GM19463 (cell line): ENCODE data around the gene KCNE2.
"Not testable (repeated sequence)": the region's sequence is repeated elsewhere in the genome, so short reads cannot be mapped to it uniquely, and the experiment has no call there.

Experiments
- ATAC-seq: cut with Tn5 transposase; IDR thresholded peaks from one replicate; pipeline ENCODE4 v1.9.1; 2021; ENCODE audit warnings: mild to moderate bottlenecking, moderate library complexity; ENCODE audit not compliant: unreplicated experiment

The KCNE2 gene

DNA sequence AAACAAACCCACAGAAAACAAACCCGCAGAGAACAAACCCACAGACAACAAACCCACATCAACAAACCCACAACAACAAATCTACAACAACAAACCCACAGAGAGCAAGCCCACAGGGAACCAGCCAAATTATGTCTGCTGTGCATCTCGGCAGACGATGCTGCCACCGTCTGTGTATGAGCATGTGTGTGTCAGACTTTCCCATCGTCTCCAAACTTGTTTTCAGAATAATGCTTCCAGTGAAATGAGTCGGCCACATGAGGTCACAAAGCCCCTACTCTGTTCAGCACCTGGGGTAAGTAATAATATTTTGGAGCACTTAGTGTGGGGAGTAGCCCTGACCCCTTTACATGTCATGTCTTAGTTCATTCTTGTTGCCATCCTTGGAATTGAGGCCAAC, 42.3 kb downstream of the KCNE2 start:
- not testable (repeated sequence) for ATAC-seq

DNA sequence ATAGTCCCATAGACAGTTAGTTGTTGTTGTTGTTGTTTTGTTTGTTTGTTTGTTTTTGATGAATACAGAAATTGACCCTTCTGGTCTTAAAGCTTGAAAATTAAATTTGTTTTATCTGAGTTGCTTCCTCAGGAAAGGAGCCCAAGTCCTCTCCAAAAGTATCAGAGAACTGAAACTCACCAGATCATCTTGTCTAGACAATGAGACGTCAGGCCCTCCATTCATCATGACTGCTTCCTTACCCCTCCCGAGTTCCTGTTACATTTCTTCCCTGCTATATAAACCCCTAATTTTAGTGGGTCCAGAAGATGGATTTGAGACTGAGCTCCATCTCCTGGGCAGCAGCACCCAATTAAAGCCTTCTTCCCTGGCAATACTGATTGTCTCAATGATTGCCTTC, 42.9 kb downstream of the KCNE2 start:
- ATAC-seq, result not testable (repeated sequence)

DNA sequence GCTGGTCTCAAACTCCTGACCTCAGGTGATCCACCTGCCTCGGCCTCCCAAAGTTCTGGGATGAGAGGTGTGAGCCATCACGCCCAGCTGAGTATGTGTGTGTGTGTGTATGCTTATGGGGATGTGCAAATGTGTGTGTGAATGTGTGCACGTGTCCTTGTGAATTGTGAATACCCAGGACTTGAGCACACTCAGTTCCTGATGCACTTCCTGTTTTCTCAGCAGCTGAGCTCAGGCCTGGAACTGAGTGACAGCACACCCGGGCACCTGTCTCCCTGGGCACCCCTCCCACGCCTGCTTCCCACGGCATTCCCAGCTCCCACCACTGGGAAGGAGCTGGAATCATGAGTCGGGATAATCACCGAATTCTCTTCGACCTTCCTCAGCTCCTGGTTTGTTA, 43.5 kb downstream of the KCNE2 start:
- not testable (repeated sequence) for ATAC-seq

DNA sequence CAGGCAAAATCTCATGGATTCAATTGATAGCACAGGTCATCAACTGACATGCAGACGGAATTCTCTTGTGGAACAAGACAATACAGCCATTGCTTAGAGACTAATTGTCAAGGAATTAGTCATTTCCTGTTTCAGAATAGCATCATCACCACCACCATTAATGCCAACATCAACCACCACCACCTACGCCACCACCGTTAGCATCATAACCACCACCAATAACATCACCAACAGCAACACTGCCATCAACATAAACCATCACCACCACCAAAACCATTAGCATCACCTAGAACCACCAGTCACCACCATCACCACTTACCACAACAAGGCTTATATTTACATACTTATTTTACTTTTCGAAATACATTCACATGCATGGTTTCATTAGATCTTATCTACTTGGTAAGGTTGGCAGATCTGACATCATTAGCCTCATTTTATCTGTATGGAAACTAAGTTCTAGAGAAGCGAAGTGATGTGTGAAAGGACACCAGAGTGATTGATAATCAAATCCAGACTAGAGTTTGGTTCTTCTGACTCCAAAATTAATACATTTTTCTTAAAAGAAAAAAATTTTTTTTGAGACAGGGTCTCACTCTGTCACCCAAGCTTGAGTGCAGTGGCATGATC, 53.8 kb downstream of the KCNE2 start:
- ATAC-seq, result not testable (repeated sequence)
